ENCODE results near the gene NPC1. TPM values are rescaled to one million over a fixed set of nuclear protein-coding genes. Genes with fewer than 3 reads are reported as not detected.

Gene NPC1
- polyA plus RNA-seq, 1 donor (not counting 4 experiments of a cell fraction or from before 2014, with no cell fraction given), result 49.9 TPM

GRCh38 chr18:23568281-23569138 is 17.8 kb downstream of the NPC1 start:
- no peak for TF ChIP-seq EZH2 (IDR thresholded peaks at IDR 0.05; ENCODE audit: low read length)
- TF ChIP-seq CTCF (optimal IDR thresholded peaks at IDR 0.05 in 1 of 3, IDR thresholded peaks at IDR 0.05 in 1 of 3, conservative IDR thresholded peaks at IDR 0.05 in 1 of 3; ENCODE audit: extremely low read depth in 1 of 3, insufficient read depth in 2 of 3, low read length in 3 of 3), result no peak
- dilution Hi-C loops (cut with MboI; ENCODE audit: extremely low pct_ligation_motif_present, low sequenced_read_pairs), result no loop called here

GRCh38 chr18:23567671-23568070 is 18.6 kb downstream of the NPC1 start:
- dilution Hi-C loops (cut with MboI; ENCODE audit: extremely low pct_ligation_motif_present, low sequenced_read_pairs), result no loop called here
- no peak for FAIRE-seq
- Histone ChIP-seq H3K9ac (ENCODE audit: control insufficient read depth, extremely low read depth, insufficient read depth, low read length) (no peak overlapping the region), H3K4me3 (ENCODE audit: control insufficient read depth in 2 of 3, extremely low read depth in 1 of 3, insufficient read depth in 2 of 3, low read depth in 1 of 3, low read length in 3 of 3) (no peak overlapping the region), H3K4me2 (ENCODE audit: control insufficient read depth, extremely low read depth, insufficient read depth, low read depth, low read length) (no peak overlapping the region), H3K27ac (ENCODE audit: control insufficient read depth, insufficient read depth, low read length) (no peak overlapping the region), H3K9me1 (ENCODE audit: control insufficient read depth, extremely low read depth, insufficient read depth, low read length) (no peaks in the 10 kb centered on the region), H3K36me3 (ENCODE audit: control insufficient read depth in 2 of 2, extremely low read depth in 1 of 2, insufficient read depth in 2 of 2, low read length in 2 of 2) (peaks cover 20 to 65% of the 10 kb centered on the region in 2 experiments), H3K79me2 (ENCODE audit: control insufficient read depth, insufficient read depth, low read length) (peaks cover 9% of the 10 kb centered on the region), H3K27me3 (ENCODE audit: control insufficient read depth, extremely low read depth, insufficient read depth, low read length) (no peaks in the 10 kb centered on the region), H3K9me3 (ENCODE audit: control insufficient read depth, low read depth, low read length) (no peaks in the 10 kb centered on the region), H3K4me1 (ENCODE audit: control insufficient read depth, extremely low read depth, insufficient read depth, low read length) (peaks cover 4% of the 10 kb centered on the region), H4K20me1 (ENCODE audit: control insufficient read depth, extremely low read depth, insufficient read depth, low read length) (peaks cover 3% of the 10 kb centered on the region), H2AFZ (ENCODE audit: control insufficient read depth, low read length) (no peak overlapping the region)
- TF ChIP-seq CTCF (optimal IDR thresholded peaks at IDR 0.05 in 1 of 3, IDR thresholded peaks at IDR 0.05 in 1 of 3, conservative IDR thresholded peaks at IDR 0.05 in 1 of 3; ENCODE audit: extremely low read depth in 1 of 3, insufficient read depth in 2 of 3, low read length in 3 of 3), result no peak
- TF ChIP-seq EZH2 (IDR thresholded peaks at IDR 0.05; ENCODE audit: low read length), result no peak
- no peak for DNase-seq (ENCODE audit: low read depth, low spot score)

More at GRCh38 chr18:23568281-23569138, 17.8 kb downstream of the NPC1 start:
- Histone ChIP-seq H3K36me3 (ENCODE audit: control insufficient read depth in 2 of 2, extremely low read depth in 1 of 2, insufficient read depth in 2 of 2, low read length in 2 of 2) (peaks cover 25 to 70% of the 10 kb centered on the region in 2 experiments), H4K20me1 (ENCODE audit: control insufficient read depth, extremely low read depth, insufficient read depth, low read length) (peaks cover 6% of the 10 kb centered on the region), H3K4me1 (ENCODE audit: control insufficient read depth, extremely low read depth, insufficient read depth, low read length) (peaks cover 4% of the 10 kb centered on the region), H3K9me1 (ENCODE audit: control insufficient read depth, extremely low read depth, insufficient read depth, low read length) (no peaks in the 10 kb centered on the region), H3K4me3 (ENCODE audit: control insufficient read depth in 2 of 3, extremely low read depth in 1 of 3, insufficient read depth in 2 of 3, low read depth in 1 of 3, low read length in 3 of 3) (no peak overlapping the region), H3K27ac (ENCODE audit: control insufficient read depth, insufficient read depth, low read length) (no peak overlapping the region), H3K79me2 (ENCODE audit: control insufficient read depth, insufficient read depth, low read length) (peaks cover 16% of the 10 kb centered on the region), H3K27me3 (ENCODE audit: control insufficient read depth, extremely low read depth, insufficient read depth, low read length) (no peaks in the 10 kb centered on the region), H3K4me2 (ENCODE audit: control insufficient read depth, extremely low read depth, insufficient read depth, low read depth, low read length) (no peak overlapping the region), H3K9ac (ENCODE audit: control insufficient read depth, extremely low read depth, insufficient read depth, low read length) (no peak overlapping the region), H2AFZ (ENCODE audit: control insufficient read depth, low read length) (no peak overlapping the region), H3K9me3 (ENCODE audit: control insufficient read depth, low read depth, low read length) (no peaks in the 10 kb centered on the region)
- no peak for FAIRE-seq
- no peak for DNase-seq (ENCODE audit: low read depth, low spot score)
